ENCODE data around the gene IL12B. TPM values are rescaled to one million over a fixed set of nuclear protein-coding genes. Genes with fewer than 3 reads are reported as not detected.
"Not testable (repeated sequence)": the region's sequence is repeated elsewhere in the genome, so short reads cannot be mapped to it uniquely, and the experiment has no call there.

Gene IL12B
- total RNA-seq (2014; rRNA removed; shearing (Covaris generic); ENCODE audit: low replicate concordance), result not detected in 2 replicates

- Histone ChIP-seq H3K36me3 (no peaks in the 10 kb centered on the region), H3K9me3 (no peaks in the 10 kb centered on the region), H3K27me3 (no peaks in the 10 kb centered on the region), H3K4me3 (peak within 1 kb of the TSS; percentile 44)
- peak; percentile 77 for DNase-seq
Observed at GRCh38 chr5:159330131-159330800, at the start of gene IL12B. TSS of gene IL12B (minus strand) at chr5:159330487. CDS start at chr5:159326782, 3,705 bp downstream.

GRCh38 chr5:159377653-159378052, 47.4 kb upstream of the IL12B start:
- no peaks in the 10 kb centered on the region for H3K36me3 ChIP-seq
- H3K4me3 ChIP-seq, result no peak overlapping the region
- H3K9me3 ChIP-seq, result peaks cover 40% of the 10 kb centered on the region
- H3K27me3 ChIP-seq, result no peaks in the 10 kb centered on the region
- DNase-seq, result no peak

GRCh38 chr5:159367866-159368265, 37.6 kb upstream of the IL12B start:
- not testable (repeated sequence) for H3K4me3 ChIP-seq, H3K27me3 ChIP-seq, H3K36me3 ChIP-seq, DNase-seq, H3K9me3 ChIP-seq

GRCh38 chr5:159366776-159367175, 36.5 kb upstream of the IL12B start:
- not testable (repeated sequence) for DNase-seq, H3K36me3 ChIP-seq

GRCh38 chr5:159362220-159362619, 31.9 kb upstream of the IL12B start:
- Histone ChIP-seq H3K4me3 (no peak overlapping the region), H3K9me3 (no peaks in the 10 kb centered on the region; the same call in 1 of the 2 replicates), H3K27me3 (no peaks in the 10 kb centered on the region), H3K36me3 (no peaks in the 10 kb centered on the region)
- no peak for DNase-seq

More at GRCh38 chr5:159366776-159367175, 36.5 kb upstream of the IL12B start:
- not testable (repeated sequence) for H3K4me3 ChIP-seq, H3K27me3 ChIP-seq, H3K9me3 ChIP-seq

- not testable (repeated sequence) for H3K27me3 ChIP-seq, H3K9me3 ChIP-seq, H3K36me3 ChIP-seq, H3K4me3 ChIP-seq
- peak; percentile 44 for DNase-seq
Observed at GRCh38 chr5:159359871-159360270, 29.6 kb upstream of the IL12B start.

- no peaks in the 10 kb centered on the region; the same call in 1 of the 2 replicates for H3K9me3 ChIP-seq
- no peaks in the 10 kb centered on the region for H3K36me3 ChIP-seq
- no peak overlapping the region for H3K4me3 ChIP-seq
- no peaks in the 10 kb centered on the region for H3K27me3 ChIP-seq
- no peak for DNase-seq
Observed at GRCh38 chr5:159359408-159359807, 29.1 kb upstream of the IL12B start.

- H3K9me3 ChIP-seq, result peaks cover 2% of the 10 kb centered on the region; the same call in 1 of the 2 replicates
- DNase-seq, result peak; percentile 60
- H3K27me3 ChIP-seq, result no peaks in the 10 kb centered on the region
- no peaks in the 10 kb centered on the region for H3K36me3 ChIP-seq
- H3K4me3 ChIP-seq, result no peak overlapping the region
Observed at GRCh38 chr5:159353661-159354252, 23.5 kb upstream of the IL12B start.

GRCh38 chr5:159350644-159351043, 20.4 kb upstream of the IL12B start:
- not testable (repeated sequence) for H3K27me3 ChIP-seq, H3K36me3 ChIP-seq, H3K9me3 ChIP-seq, H3K4me3 ChIP-seq, DNase-seq

- H3K27me3 ChIP-seq, H3K4me3 ChIP-seq, DNase-seq, H3K9me3 ChIP-seq, H3K36me3 ChIP-seq: not testable (repeated sequence)
Observed at GRCh38 chr5:159350216-159350615, 19.9 kb upstream of the IL12B start.

GRCh38 chr5:159345861-159346260, 15.6 kb upstream of the IL12B start:
- no peak for DNase-seq
- Histone ChIP-seq H3K27me3 (no peaks in the 10 kb centered on the region), H3K4me3 (no peak overlapping the region), H3K36me3 (no peaks in the 10 kb centered on the region), H3K9me3 (peaks cover 2% of the 10 kb centered on the region; the same call in 1 of the 2 replicates)

- no peaks in the 10 kb centered on the region for H3K27me3 ChIP-seq
- no peaks in the 10 kb centered on the region for H3K36me3 ChIP-seq
- peaks cover 2% of the 10 kb centered on the region; the same call in 1 of the 2 replicates for H3K9me3 ChIP-seq
- no peak overlapping the region for H3K4me3 ChIP-seq
- no peak for DNase-seq
Observed at GRCh38 chr5:159345336-159345735, 15.0 kb upstream of the IL12B start.

- Histone ChIP-seq H3K4me3 (no peak overlapping the region), H3K36me3 (no peaks in the 10 kb centered on the region), H3K9me3 (no peaks in the 10 kb centered on the region; the same call in 1 of the 2 replicates), H3K27me3 (no peaks in the 10 kb centered on the region)
- DNase-seq, result no peak
Observed at GRCh38 chr5:159343295-159344094, 13.2 kb upstream of the IL12B start.

GRCh38 chr5:159342840-159343239, 12.6 kb upstream of the IL12B start:
- Histone ChIP-seq H3K9me3 (peaks cover 6% of the 10 kb centered on the region; the same call in 1 of the 2 replicates), H3K36me3 (peaks cover under 1% of the 10 kb centered on the region; the same call in 1 of the 2 replicates), H3K27me3 (no peaks in the 10 kb centered on the region), H3K4me3 (no peak overlapping the region)
- no peak for DNase-seq

GRCh38 chr5:159341906-159342310, 11.6 kb upstream of the IL12B start:
- peaks cover 9% of the 10 kb centered on the region; the same call in 1 of the 2 replicates for H3K9me3 ChIP-seq
- peaks cover 2% of the 10 kb centered on the region; the same call in 1 of the 2 replicates for H3K36me3 ChIP-seq
- peak; percentile 87 for DNase-seq
- H3K27me3 ChIP-seq, result no peaks in the 10 kb centered on the region
- H3K4me3 ChIP-seq, result no peak overlapping the region

- H3K4me3 ChIP-seq, result no peak overlapping the region
- H3K27me3 ChIP-seq, result no peaks in the 10 kb centered on the region
- peaks cover 2% of the 10 kb centered on the region; the same call in 1 of the 2 replicates for H3K36me3 ChIP-seq
- peaks cover 9% of the 10 kb centered on the region; the same call in 1 of the 2 replicates for H3K9me3 ChIP-seq
- DNase-seq, result no peak
Observed at GRCh38 chr5:159341145-159341544, 10.9 kb upstream of the IL12B start.

GRCh38 chr5:159340511-159340910, 10.2 kb upstream of the IL12B start:
- no peak for DNase-seq
- H3K36me3 ChIP-seq, result peaks cover 2% of the 10 kb centered on the region; the same call in 1 of the 2 replicates
- no peaks in the 10 kb centered on the region for H3K27me3 ChIP-seq
- H3K4me3 ChIP-seq, result no peak overlapping the region
- peaks cover 9% of the 10 kb centered on the region; the same call in 1 of the 2 replicates for H3K9me3 ChIP-seq

Data from MG63 (cell line).